Stomach (tissue), 4 donors: ENCODE data around the gene ZNF133.

Experiments used
- EP300 ChIP-seq: sonication (generic); formaldehyde crosslinking; IDR thresholded peaks from one replicate; pipeline ENCODE4 v1.6.1; 2017; ENCODE audit warnings: antibody characterized with exemption
- POLR2AphosphoS5 ChIP-seq, 3 donors: sonication (generic); formaldehyde crosslinking; IDR thresholded peaks; one replicate each; pipeline ENCODE4 v1.6.1; 2016; ENCODE audit warnings: antibody characterized with exemption in 3 of 3
- TF ChIP-seq, protein P1 (sequence below), 7 experiments: fragments of 450-650 bp in 4 of 7; fragments of 200-600 bp in 3 of 7; sonication (generic) in 3 of 7; IDR thresholded peaks; one replicate each; pipeline ENCODE4 v1.5.1; 2016 to 2019; ENCODE audit warnings: antibody characterized with exemption in 7 of 7, control low read depth in 2 of 7, mild to moderate bottlenecking in 1 of 7

DNA sequence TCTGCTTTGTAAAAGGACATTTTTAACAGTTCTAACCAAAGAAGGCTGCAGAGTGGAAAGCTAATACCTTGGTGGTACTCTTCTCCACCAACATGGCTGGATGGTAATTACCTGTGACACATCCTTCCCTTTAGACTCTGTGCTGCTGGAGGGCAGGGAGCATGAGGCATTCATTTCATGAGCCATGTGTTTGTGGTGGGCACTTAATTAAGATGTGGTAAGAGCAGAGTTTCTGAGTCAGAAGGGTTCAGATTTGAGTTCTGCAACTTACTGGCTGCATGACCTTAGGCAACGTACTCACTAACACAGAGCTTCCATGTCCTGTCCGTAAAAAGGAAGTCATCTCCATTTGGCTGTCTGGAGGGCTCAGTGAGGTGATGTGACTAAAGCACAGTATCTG lies 9.1 kb upstream of the ZNF133 start:
- TF ChIP-seq, protein P1, sequence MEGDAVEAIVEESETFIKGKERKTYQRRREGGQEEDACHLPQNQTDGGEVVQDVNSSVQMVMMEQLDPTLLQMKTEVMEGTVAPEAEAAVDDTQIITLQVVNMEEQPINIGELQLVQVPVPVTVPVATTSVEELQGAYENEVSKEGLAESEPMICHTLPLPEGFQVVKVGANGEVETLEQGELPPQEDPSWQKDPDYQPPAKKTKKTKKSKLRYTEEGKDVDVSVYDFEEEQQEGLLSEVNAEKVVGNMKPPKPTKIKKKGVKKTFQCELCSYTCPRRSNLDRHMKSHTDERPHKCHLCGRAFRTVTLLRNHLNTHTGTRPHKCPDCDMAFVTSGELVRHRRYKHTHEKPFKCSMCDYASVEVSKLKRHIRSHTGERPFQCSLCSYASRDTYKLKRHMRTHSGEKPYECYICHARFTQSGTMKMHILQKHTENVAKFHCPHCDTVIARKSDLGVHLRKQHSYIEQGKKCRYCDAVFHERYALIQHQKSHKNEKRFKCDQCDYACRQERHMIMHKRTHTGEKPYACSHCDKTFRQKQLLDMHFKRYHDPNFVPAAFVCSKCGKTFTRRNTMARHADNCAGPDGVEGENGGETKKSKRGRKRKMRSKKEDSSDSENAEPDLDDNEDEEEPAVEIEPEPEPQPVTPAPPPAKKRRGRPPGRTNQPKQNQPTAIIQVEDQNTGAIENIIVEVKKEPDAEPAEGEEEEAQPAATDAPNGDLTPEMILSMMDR (IDR thresholded peaks at IDR 0.05): no peak
- TF ChIP-seq EP300 (no peak), POLR2AphosphoS5 (IDR thresholded peaks at IDR 0.05) (no peak)
